Thyroid gland (tissue), 4 donors: ENCODE results near the gene NCR3LG1. TPM values are rescaled to one million over a fixed set of nuclear protein-coding genes. Genes with fewer than 3 reads are reported as not detected.

Experiments used
- DNase-seq, 2 donors: peaks; one replicate each; pipeline ENCODE4 v3.0.0-alpha.2; 2019
- H3K27ac ChIP-seq, 3 donors: fragments of 200-600 bp; sonication (generic); 1 replicate in 2 of 3; 2 replicates in 1 of 3; pipeline ENCODE4 v1.5.1; 2016 to 2019; ENCODE audit warnings: mild to moderate bottlenecking in 1 of 3, moderate library complexity in 1 of 3
- H3K27me3 ChIP-seq: fragments of 200-600 bp; sonication (generic); one replicate; pipeline ENCODE4 v1.5.1; 2019
- H3K36me3 ChIP-seq, 2 donors: fragments of 200-600 bp; sonication (generic); one replicate each; pipeline ENCODE4 v1.5.1; 2016 to 2019
- H3K4me1 ChIP-seq, 2 donors: fragments of 200-600 bp; sonication (generic); one replicate each; pipeline ENCODE4 v1.5.1; 2017 to 2019
- H3K4me3 ChIP-seq, 3 donors: fragments of 200-600 bp; sonication (generic); replicated peaks in 1 of 3; 1 replicate in 2 of 3; 2 replicates in 1 of 3; pipeline ENCODE4 v1.5.1; 2016; ENCODE audit warnings: mild to moderate bottlenecking in 1 of 3
- H3K9me3 ChIP-seq: fragments of 200-600 bp; sonication (generic); one replicate; pipeline ENCODE4 v1.5.1; 2017
- POLR2A ChIP-seq, 2 donors: fragments of 450-650 bp; IDR thresholded peaks; one replicate each; pipeline ENCODE4 v1.6.1; 2017; ENCODE audit warnings: antibody characterized with exemption in 2 of 2, mild to moderate bottlenecking in 2 of 2, moderate library complexity in 1 of 2
- WGBS, 2 donors: methylation state at CpG; one replicate each; pipeline ENCODE4 v1.1.5; 2017; 5-methylcytosine and 5-hydroxymethylcytosine counted together
- intact Hi-C: fragments of 100-400 bp; cut with DNase I; formaldehyde crosslinking; loops from one replicate; pipeline ENCODE4 v1.15.1; 2023
- total RNA-seq, 4 donors: library from RNA; depleted of rRNA; stranded (reverse); fragments of >200 nt; gene quantifications; one replicate each; pipeline ENCODE4 v1.2.3, GENCODE V29; 2016
- TF ChIP-seq, protein P1 (sequence below), 6 experiments: fragments of 200-600 bp in 3 of 6; fragments of 450-650 bp in 3 of 6; sonication (generic) in 3 of 6; IDR thresholded peaks; one replicate each; pipeline ENCODE4 v1.5.1; 2016 to 2019; ENCODE audit warnings: antibody characterized with exemption in 6 of 6, mild to moderate bottlenecking in 2 of 6, inconsistent platforms in 1 of 6, moderate library complexity in 1 of 6

The NCR3LG1 gene
- total RNA-seq, 4 donors from 2014 or later, result 2.8 to 7.8 (median 7.2) TPM

DNA sequence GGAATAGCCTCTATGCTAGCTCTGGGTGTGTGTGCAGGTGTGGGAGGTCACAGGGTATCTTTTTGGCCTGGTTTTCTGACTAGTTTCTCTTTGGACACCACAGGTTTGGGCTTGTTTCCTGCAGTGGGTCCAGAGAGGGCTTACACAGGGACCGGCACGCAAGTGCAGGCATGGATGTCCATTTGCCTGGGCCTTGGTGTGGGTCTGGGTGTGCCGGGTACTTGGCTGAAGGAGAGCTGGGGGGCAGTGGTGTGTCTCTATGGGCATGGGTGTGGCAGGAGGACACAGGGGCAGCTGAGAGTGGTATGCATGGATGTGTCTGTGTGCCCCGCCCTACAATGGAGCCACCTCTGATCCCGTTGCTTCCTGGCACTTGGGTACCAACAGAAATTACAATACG lies 44.4 kb downstream of the NCR3LG1 start:
- intact Hi-C loops, result no loop called here
- TF ChIP-seq POLR2A (IDR thresholded peaks at IDR 0.05), result no peak
- TF ChIP-seq, protein P1, sequence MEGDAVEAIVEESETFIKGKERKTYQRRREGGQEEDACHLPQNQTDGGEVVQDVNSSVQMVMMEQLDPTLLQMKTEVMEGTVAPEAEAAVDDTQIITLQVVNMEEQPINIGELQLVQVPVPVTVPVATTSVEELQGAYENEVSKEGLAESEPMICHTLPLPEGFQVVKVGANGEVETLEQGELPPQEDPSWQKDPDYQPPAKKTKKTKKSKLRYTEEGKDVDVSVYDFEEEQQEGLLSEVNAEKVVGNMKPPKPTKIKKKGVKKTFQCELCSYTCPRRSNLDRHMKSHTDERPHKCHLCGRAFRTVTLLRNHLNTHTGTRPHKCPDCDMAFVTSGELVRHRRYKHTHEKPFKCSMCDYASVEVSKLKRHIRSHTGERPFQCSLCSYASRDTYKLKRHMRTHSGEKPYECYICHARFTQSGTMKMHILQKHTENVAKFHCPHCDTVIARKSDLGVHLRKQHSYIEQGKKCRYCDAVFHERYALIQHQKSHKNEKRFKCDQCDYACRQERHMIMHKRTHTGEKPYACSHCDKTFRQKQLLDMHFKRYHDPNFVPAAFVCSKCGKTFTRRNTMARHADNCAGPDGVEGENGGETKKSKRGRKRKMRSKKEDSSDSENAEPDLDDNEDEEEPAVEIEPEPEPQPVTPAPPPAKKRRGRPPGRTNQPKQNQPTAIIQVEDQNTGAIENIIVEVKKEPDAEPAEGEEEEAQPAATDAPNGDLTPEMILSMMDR (IDR thresholded peaks at IDR 0.05), result no peak
- DNase-seq, result no peak
- Histone ChIP-seq H3K4me3 (no peak overlapping the region), H3K9me3 (no peaks in the 10 kb centered on the region), H3K4me1 (peaks cover 7 to 13% of the 10 kb centered on the region in 2 donors), H3K27ac (no peak overlapping the region), H3K36me3 (no peaks in the 10 kb centered on the region), H3K27me3 (no peaks in the 10 kb centered on the region)
- WGBS, 2 donors, result 95 to 98% methylated on average over 6 of the region's 6 CpGs

DNA sequence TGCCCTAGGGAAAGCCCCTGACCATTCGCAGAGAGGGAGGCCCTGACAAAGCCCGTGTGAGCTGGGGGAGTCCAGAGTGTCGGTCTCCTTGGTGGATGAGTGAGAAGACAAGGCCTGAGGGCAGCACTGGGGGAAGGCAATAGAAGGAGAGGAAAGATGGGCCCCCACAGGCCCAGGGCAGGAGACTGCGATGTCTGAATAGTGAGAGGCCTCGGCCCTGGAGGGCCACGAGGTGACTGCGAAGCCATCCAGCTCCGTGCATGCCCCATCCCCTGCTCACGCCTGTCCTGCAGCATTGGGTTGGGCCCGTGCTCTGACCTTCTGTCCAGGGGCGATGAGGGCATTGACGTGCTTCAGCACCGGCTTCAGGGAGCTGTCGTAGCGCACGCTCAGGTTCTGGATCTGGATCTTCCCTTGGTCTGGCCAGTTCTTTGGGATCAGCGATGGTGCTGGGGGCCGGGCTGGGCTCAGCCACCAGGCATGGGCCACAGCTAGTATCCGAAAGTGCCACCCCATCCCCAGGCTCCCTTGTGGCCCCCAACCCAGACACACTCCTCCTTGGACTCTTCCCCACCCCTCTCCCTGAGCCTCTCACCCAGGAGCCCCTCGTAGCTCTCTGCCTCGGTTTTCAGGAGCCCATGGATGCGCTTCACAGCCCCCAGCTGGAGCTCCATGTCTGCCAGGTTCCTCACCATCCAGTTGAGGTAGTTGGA lies 45.2 kb downstream of the NCR3LG1 start:
- H3K36me3 ChIP-seq, result no peaks in the 10 kb centered on the region
- WGBS, 2 donors, result 87 to 94% methylated on average over 13 to 17 of the region's 22 CpGs
- TF ChIP-seq POLR2A (IDR thresholded peaks at IDR 0.05), result no peak
- TF ChIP-seq, protein P1 (IDR thresholded peaks at IDR 0.05), result no peak
- no peak overlapping the region for H3K4me3 ChIP-seq
- no peak for DNase-seq
- intact Hi-C loops, result no loop called here
- H3K9me3 ChIP-seq, result no peaks in the 10 kb centered on the region
- no peaks in the 10 kb centered on the region for H3K27me3 ChIP-seq
- H3K4me1 ChIP-seq, result peaks cover 7 to 13% of the 10 kb centered on the region in 2 donors
- H3K27ac ChIP-seq, result no peak overlapping the region

DNA sequence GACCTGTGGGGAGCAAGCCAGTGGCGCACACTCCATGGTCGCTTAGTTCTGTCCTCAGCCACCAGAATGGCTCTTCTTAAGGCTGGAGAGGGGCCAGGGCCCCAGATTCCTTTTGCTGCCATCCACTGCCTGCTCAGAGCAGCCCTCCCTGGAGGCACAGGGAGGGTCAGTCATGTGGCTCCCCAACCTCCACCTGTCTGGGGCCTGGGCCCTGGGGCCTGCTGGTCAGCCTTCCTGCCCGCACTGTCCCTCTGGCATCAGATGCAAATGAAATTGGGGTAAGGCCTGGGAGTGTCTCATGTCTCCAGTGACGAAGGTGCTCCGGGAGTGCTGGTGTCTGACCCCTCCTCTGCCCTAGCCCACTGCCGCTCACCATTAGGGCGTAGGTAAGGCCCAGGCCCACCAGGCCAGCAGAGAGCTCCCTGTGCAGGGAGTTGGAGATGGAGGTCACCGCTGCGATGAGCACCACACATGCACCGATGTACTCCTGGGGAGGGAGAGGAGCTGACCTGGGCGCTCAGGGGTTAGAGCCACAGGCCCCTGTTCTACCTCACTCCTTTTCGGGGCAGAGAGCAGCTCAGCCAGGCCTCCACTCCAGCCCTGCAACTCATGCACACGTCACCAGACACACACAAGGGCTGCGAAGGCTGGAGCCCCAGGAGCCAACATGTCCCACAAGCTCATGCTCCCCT lies 45.9 kb downstream of the NCR3LG1 start:
- no peak overlapping the region for H3K4me3 ChIP-seq
- H3K36me3 ChIP-seq, result no peaks in the 10 kb centered on the region
- H3K27me3 ChIP-seq, result no peaks in the 10 kb centered on the region
- H3K9me3 ChIP-seq, result no peaks in the 10 kb centered on the region
- TF ChIP-seq POLR2A (IDR thresholded peaks at IDR 0.05), result no peak
- TF ChIP-seq, protein P1 (IDR thresholded peaks at IDR 0.05), result no peak
- WGBS, 2 donors, result 85 to 98% methylated on average over 11 to 12 of the region's 14 CpGs
- DNase-seq, result no peak
- no peak overlapping the region for H3K27ac ChIP-seq
- peaks cover 7 to 15% of the 10 kb centered on the region in 2 donors for H3K4me1 ChIP-seq
- intact Hi-C loops, result no loop called here

DNA sequence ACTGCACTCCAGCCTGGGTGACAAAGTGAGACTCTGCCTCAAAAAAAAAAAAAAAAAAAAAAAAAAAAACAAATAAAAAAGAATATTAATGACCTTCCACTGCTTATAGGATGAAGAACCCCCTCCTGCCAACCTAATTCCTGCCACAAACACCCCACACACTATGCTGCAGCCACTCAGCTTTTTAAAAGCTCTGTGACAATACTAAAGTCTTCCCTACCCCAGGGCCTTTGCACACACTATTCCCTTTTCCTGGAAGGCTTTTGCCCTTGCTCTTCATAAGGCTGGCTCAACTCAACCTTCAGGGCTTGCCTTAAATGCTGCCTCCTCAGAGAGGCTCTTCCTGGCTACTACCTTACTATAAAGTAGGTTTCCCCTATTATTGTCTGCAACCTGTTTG lies 47.6 kb downstream of the NCR3LG1 start:
- Histone ChIP-seq H3K4me1 (peaks cover 21 to 31% of the 10 kb centered on the region in 2 donors), H3K27ac (no peak overlapping the region), H3K27me3 (no peaks in the 10 kb centered on the region), H3K4me3 (no peak overlapping the region), H3K9me3 (no peaks in the 10 kb centered on the region), H3K36me3 (no peaks in the 10 kb centered on the region)
- no peak for TF ChIP-seq POLR2A (IDR thresholded peaks at IDR 0.05)
- TF ChIP-seq, protein P1 (IDR thresholded peaks at IDR 0.05), result no peak
- intact Hi-C loops, result no loop called here
- DNase-seq, result no peak
